ENCODE measurements around the gene TMEM98.

- TF ChIP-seq ASH2L (IDR thresholded peaks at IDR 0.05; ENCODE audit: low read length), result no peak
- no peak for TF ChIP-seq CTCF (IDR thresholded peaks at IDR 0.05; ENCODE audit: control extremely low read depth in 1 of 3, insufficient read depth in 1 of 3, low read depth in 1 of 3, low read length in 3 of 3)
- TF ChIP-seq JUN (IDR thresholded peaks at IDR 0.05; ENCODE audit: low read depth, low read length), result no peak
- TF ChIP-seq ZNF274 (IDR thresholded peaks at IDR 0.05; ENCODE audit: borderline replicate concordance, extremely low read depth, low read length), result no peak
- TF ChIP-seq CBX8 (IDR thresholded peaks at IDR 0.05; ENCODE audit: borderline replicate concordance, low read depth, low read length), result no peak
Observed at GRCh38 chr17:32980230-32980629, 52.3 kb downstream of the TMEM98 start.
